HEK293T (cell line): ENCODE data around the gene RAPGEF6.
A peak's percentile ranks its signal among the peaks of the same experiment; 100 is the strongest.

Experiments used
- CTCF ChIA-PET: fragments of 350-600 bp; formaldehyde crosslinking; extraction: SDS; loops from one replicate; lab custom pipeline; 2021; ENCODE audit warnings: antibody characterized with exemption, inconsistent platforms; lab: Yijun Ruan, JAX
- POLR2A ChIA-PET: fragments of 350-600 bp; formaldehyde crosslinking; extraction: SDS; loops from one replicate; lab custom pipeline; 2020; ENCODE audit warnings: antibody characterized with exemption, inconsistent platforms; lab: Yijun Ruan, JAX
- DNase-seq: peaks from one replicate; pipeline ENCODE4 v3.0.0; 2012; ENCODE audit warnings: mixed read lengths; ENCODE audit errors: extremely low spot score
- ARNT ChIP-seq: fragments of 450-650 bp; IDR thresholded peaks from 2 replicates; pipeline ENCODE4 v1.6.1; 2017; ENCODE audit warnings: mild to moderate bottlenecking
- BHLHE40 ChIP-seq: fragments of 450-650 bp; IDR thresholded peaks from 2 replicates; pipeline ENCODE4 v1.6.1; 2016; ENCODE audit warnings: mild to moderate bottlenecking, moderate library complexity, borderline replicate concordance
- CTBP1 ChIP-seq: fragments of 450-650 bp; IDR thresholded peaks from 2 replicates; pipeline ENCODE4 v1.6.1; 2016; ENCODE audit warnings: borderline replicate concordance
- ELF4 ChIP-seq: fragments of 450-650 bp; IDR thresholded peaks from 2 replicates; pipeline ENCODE4 v1.6.1; 2017; ENCODE audit warnings: antibody characterized with exemption
- FOXA1 ChIP-seq: fragments of 450-650 bp; IDR thresholded peaks from 2 replicates; pipeline ENCODE4 v1.6.1; 2016; ENCODE audit warnings: mild to moderate bottlenecking
- FOXK2 ChIP-seq: fragments of 450-650 bp; IDR thresholded peaks from 2 replicates; pipeline ENCODE4 v1.6.1; 2016; ENCODE audit warnings: mild to moderate bottlenecking
- FOXM1 ChIP-seq: fragments of 450-650 bp; IDR thresholded peaks from 2 replicates; pipeline ENCODE4 v1.6.1; 2017; ENCODE audit warnings: mild to moderate bottlenecking, borderline replicate concordance
- HDGF ChIP-seq: fragments of 450-650 bp; IDR thresholded peaks from 2 replicates; pipeline ENCODE4 v1.6.1; 2017; ENCODE audit warnings: antibody characterized with exemption, borderline replicate concordance
- L3MBTL2 ChIP-seq: fragments of 450-650 bp; conservative IDR thresholded peaks from 2 replicates; pipeline ENCODE4 v1.6.1; 2016; ENCODE audit warnings: mild to moderate bottlenecking
- LEF1 ChIP-seq: fragments of 450-650 bp; IDR thresholded peaks from 2 replicates; pipeline ENCODE4 v1.6.1; 2017; ENCODE audit warnings: mild to moderate bottlenecking, borderline replicate concordance
- NFRKB ChIP-seq: fragments of 450-650 bp; IDR thresholded peaks from 2 replicates; pipeline ENCODE4 v1.6.1; 2016; ENCODE audit warnings: mild to moderate bottlenecking, moderate library complexity
- SP1 ChIP-seq: fragments of 450-650 bp; IDR thresholded peaks from 2 replicates; pipeline ENCODE4 v1.6.1; 2017
- SUZ12 ChIP-seq: fragments of 450-650 bp; IDR thresholded peaks from 2 replicates; pipeline ENCODE4 v1.6.1; 2016; ENCODE audit warnings: mild to moderate bottlenecking
- TARDBP ChIP-seq: fragments of 450-650 bp; IDR thresholded peaks from 2 replicates; pipeline ENCODE4 v1.6.1; 2016
- ZNF384 ChIP-seq: fragments of 450-650 bp; IDR thresholded peaks from 2 replicates; pipeline ENCODE4 v1.6.1; 2016
- TF ChIP-seq, protein P1 (sequence below): fragments of 450-650 bp; IDR thresholded peaks from 2 replicates; pipeline ENCODE4 v1.6.1; 2016

RAPGEF6 gene

DNA sequence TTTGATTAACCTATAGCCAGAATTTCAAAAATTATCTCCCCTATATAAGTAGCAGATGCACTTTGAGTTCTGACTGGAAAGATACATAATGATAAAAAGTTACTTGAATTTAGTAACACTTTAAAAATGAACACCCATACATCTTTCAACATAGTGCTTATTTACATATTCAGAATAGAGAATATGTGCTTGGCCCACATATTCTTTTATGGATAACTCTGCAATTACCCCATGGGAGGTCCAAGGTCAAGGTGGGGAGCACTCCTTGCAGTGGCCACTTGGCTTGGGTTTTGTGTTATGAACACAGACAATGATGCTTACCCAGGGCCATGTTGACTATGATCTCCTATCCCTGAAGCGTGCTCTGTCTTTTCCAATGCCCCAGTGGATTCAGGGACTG, 201.9 kb downstream of the RAPGEF6 start:
- ChIA-PET POLR2A (no interaction called here), CTCF (no interaction called here)
- no peak for DNase-seq
- TF ChIP-seq FOXK2 (no peak), TARDBP (no peak), ELF4 (no peak), L3MBTL2 (no peak), ARNT (no peak), SP1 (no peak), HDGF (no peak), SUZ12 (no peak), NFRKB (no peak), BHLHE40 (no peak), LEF1 (no peak), CTBP1 (no peak), FOXA1 (no peak), ZNF384 (no peak), FOXM1 (no peak)
- TF ChIP-seq, protein P1, sequence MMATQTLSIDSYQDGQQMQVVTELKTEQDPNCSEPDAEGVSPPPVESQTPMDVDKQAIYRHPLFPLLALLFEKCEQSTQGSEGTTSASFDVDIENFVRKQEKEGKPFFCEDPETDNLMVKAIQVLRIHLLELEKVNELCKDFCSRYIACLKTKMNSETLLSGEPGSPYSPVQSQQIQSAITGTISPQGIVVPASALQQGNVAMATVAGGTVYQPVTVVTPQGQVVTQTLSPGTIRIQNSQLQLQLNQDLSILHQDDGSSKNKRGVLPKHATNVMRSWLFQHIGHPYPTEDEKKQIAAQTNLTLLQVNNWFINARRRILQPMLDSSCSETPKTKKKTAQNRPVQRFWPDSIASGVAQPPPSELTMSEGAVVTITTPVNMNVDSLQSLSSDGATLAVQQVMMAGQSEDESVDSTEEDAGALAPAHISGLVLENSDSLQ = no peak

DNA sequence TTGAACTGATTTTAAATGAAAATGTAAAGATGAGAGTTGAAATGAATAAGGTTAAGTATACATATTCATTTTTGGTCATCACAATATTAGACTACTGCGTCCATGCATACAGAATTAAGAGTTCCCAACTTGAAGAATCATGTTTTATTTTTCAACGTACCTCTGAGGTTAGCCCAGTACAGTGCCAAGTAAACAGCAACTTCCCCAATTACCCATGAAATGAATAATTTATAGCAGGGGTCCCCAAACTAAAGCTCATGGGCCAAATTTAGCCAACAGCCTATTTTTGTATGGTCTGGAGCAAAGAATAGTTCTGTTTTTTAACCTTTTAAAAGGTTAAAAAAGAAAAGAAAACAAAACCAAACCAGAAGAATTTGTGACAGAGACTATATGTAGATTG, 203.2 kb downstream of the RAPGEF6 start:
- DNase-seq = no peak
- TF ChIP-seq ELF4 (no peak), NFRKB (no peak), SP1 (no peak), ARNT (no peak), FOXM1 (no peak), LEF1 (no peak), L3MBTL2 (no peak), HDGF (no peak), SUZ12 (no peak), BHLHE40 (no peak), CTBP1 (no peak), TARDBP (no peak), FOXK2 (no peak), FOXA1 (no peak), ZNF384 (no peak)
- TF ChIP-seq, protein P1 = no peak
- CTCF ChIA-PET = interaction anchor here (0.7 kb wide), 1 partner anchor 66 kb away, joined by 4 read pairs; no protein-coding TSS in a partner anchor
- POLR2A ChIA-PET = no interaction called here

DNA sequence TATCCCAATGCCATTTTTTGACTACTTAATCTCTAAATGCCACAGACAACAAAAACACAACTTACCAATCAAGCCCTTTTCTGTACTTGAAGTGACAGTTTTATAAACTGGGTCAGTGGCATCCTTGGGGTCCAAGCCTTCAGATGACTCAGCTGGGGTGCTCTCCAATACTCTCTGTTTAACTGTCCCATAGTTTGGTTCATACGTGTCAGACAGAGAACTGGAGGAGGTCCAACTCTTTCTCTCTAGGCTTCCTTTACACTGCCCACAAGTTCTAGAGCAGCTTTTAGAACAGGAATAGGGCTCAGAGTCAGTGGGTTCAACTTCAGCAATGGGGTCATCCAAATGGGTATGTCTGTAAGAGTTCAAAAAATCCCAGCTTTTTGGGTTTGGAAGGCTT, 204.2 kb downstream of the RAPGEF6 start:
- CTCF ChIA-PET = no interaction called here
- no peak for DNase-seq
- POLR2A ChIA-PET = no interaction called here
- TF ChIP-seq ARNT = no peak
- no peak for TF ChIP-seq ZNF384
- TF ChIP-seq, protein P1 = no peak
- no peak for TF ChIP-seq SUZ12
- TF ChIP-seq TARDBP = no peak
- TF ChIP-seq FOXA1 = no peak
- no peak for TF ChIP-seq CTBP1
- TF ChIP-seq HDGF = no peak
- no peak for TF ChIP-seq FOXM1
- no peak for TF ChIP-seq NFRKB
- TF ChIP-seq L3MBTL2 = no peak
- no peak for TF ChIP-seq ELF4
- TF ChIP-seq FOXK2 = no peak
- TF ChIP-seq LEF1 = no peak
- TF ChIP-seq BHLHE40 = no peak
- no peak for TF ChIP-seq SP1

DNA sequence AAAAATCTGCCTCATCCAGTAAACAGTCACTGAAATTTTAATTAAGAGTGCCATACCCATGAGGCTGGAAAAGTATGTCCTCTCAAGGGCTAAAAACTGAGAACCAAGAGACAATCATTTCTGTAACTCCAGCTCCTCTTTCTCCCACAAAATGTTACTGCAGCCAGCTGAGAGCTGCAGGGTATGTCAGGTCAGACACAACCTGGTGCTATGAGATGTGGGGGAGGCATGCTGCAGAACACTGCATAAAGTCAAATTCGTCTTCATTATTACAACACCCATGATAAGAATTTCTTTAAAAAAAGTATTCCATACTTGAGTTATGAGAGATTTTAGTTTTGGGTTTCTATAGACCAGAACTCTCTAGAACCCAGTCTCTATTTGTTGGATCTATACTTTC, 209.0 kb downstream of the RAPGEF6 start:
- no peak for DNase-seq
- CTCF ChIA-PET = no interaction called here
- POLR2A ChIA-PET = no interaction called here
- no peak for TF ChIP-seq NFRKB
- no peak for TF ChIP-seq BHLHE40
- TF ChIP-seq ELF4 = no peak
- TF ChIP-seq CTBP1 = no peak
- TF ChIP-seq SUZ12 = no peak

DNA sequence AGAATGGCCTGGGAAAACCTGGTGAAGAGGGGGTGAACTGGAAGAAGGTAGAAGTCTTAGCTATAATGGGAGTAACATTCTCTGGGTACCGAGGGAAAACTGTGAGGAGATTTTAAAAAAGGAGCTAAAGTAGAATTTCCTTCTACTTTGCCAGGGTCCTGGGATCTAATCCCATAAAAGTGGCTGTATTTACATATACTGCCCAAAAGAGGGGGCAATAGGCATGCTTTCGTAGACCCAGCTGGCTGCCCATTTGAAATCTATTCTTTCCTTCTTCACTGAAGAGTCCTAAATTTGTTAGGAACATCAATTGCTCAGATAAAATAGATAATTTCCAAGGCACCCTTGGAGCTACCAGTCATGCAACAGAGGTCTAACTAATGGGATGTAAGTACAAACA, 212.0 kb downstream of the RAPGEF6 start:
- peak; percentile 38 for DNase-seq
- TF ChIP-seq NFRKB = no peak
- TF ChIP-seq, protein P1 = no peak
- TF ChIP-seq ELF4 = no peak
- TF ChIP-seq ZNF384 = no peak
- no peak for TF ChIP-seq FOXM1
- no peak for TF ChIP-seq SP1
- no peak for TF ChIP-seq L3MBTL2
- TF ChIP-seq FOXA1 = no peak
- no peak for TF ChIP-seq FOXK2
- TF ChIP-seq LEF1 = no peak
- no peak for TF ChIP-seq BHLHE40
- no peak for TF ChIP-seq SUZ12
- TF ChIP-seq TARDBP = no peak
- no peak for TF ChIP-seq ARNT
- no peak for TF ChIP-seq HDGF
- ChIA-PET POLR2A (no interaction called here), CTCF (interaction anchor here (0.6 to 1.6 kb wide), 8 partner anchors 12 to 640 kb away, joined by 3 to 13 read pairs (median 4); no protein-coding TSS in a partner anchor)
